Gastroesophageal sphincter (tissue), 3 donors: ENCODE results near the gene CCDC91.

Experiments
- EP300 ChIP-seq: sonication (generic); formaldehyde crosslinking; IDR thresholded peaks from one replicate; pipeline ENCODE4 v1.6.1; 2017; ENCODE audit warnings: antibody characterized with exemption, mild to moderate bottlenecking
- POLR2A ChIP-seq, 2 donors: fragments of 450-650 bp; IDR thresholded peaks; one replicate each; pipeline ENCODE4 v1.6.1; 2017; ENCODE audit warnings: antibody characterized with exemption in 2 of 2, mild to moderate bottlenecking in 2 of 2, moderate library complexity in 1 of 2
- POLR2AphosphoS5 ChIP-seq: sonication (generic); formaldehyde crosslinking; IDR thresholded peaks from one replicate; pipeline ENCODE4 v1.6.1; 2017; ENCODE audit warnings: antibody characterized with exemption
- TF ChIP-seq, protein P1 (sequence below), 4 experiments: fragments of 200-600 bp in 2 of 4; fragments of 450-650 bp in 2 of 4; sonication (generic) in 1 of 4; IDR thresholded peaks; one replicate each; pipeline ENCODE4 v1.5.1; 2017 to 2019; ENCODE audit warnings: antibody characterized with exemption in 4 of 4, mild to moderate bottlenecking in 2 of 4, moderate library complexity in 2 of 4

DNA sequence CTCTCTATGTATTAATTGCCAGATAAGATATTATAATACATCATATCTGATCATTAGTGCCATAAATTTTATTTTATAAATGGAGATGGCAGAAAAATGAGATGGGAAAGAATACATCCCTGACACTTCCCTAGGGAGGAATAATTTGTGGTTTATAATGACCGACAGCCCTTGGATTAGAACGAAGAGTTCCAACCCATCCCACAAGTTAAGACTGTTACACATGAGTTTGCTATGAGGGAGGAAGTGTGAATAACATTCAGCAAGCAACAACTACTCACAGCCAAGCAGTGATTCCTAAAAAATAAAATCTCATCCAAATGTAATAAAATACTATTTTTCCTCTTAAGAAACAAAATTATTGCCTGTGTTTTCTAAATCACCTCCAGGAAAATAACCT lies 299.0 kb downstream of the CCDC91 start:
- TF ChIP-seq, protein P1, sequence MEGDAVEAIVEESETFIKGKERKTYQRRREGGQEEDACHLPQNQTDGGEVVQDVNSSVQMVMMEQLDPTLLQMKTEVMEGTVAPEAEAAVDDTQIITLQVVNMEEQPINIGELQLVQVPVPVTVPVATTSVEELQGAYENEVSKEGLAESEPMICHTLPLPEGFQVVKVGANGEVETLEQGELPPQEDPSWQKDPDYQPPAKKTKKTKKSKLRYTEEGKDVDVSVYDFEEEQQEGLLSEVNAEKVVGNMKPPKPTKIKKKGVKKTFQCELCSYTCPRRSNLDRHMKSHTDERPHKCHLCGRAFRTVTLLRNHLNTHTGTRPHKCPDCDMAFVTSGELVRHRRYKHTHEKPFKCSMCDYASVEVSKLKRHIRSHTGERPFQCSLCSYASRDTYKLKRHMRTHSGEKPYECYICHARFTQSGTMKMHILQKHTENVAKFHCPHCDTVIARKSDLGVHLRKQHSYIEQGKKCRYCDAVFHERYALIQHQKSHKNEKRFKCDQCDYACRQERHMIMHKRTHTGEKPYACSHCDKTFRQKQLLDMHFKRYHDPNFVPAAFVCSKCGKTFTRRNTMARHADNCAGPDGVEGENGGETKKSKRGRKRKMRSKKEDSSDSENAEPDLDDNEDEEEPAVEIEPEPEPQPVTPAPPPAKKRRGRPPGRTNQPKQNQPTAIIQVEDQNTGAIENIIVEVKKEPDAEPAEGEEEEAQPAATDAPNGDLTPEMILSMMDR (IDR thresholded peaks at IDR 0.05): no peak
- no peak for TF ChIP-seq POLR2A (IDR thresholded peaks at IDR 0.05)
- TF ChIP-seq POLR2AphosphoS5: no peak
- TF ChIP-seq EP300: no peak
